WTC11 (cell line): ENCODE data around the gene SLC7A6. TPM values are rescaled to one million over a fixed set of nuclear protein-coding genes. Genes with fewer than 3 reads are reported as not detected.

ENCODE experiments used
- ATAC-seq: fragments of 200-7000 bp; cut with Tn5 transposase; 2 replicates; pipeline ENCODE4 v1.10.0; 2021; ENCODE audit warnings: mild to moderate bottlenecking, moderate library complexity
- CTCF ChIA-PET: fragments of 300-600 bp; sonication (Branson Sonifier 250); formaldehyde crosslinking; loops from one replicate; lab custom pipeline; 2021; ENCODE audit warnings: antibody characterized with exemption; lab: Charles Lee
- POLR2A ChIA-PET: fragments of 350-600 bp; sonication (Branson Sonifier 250); formaldehyde crosslinking; loops from one replicate; lab custom pipeline; 2021; ENCODE audit warnings: antibody characterized with exemption; lab: Charles Lee
- DNase-seq: peaks from one replicate; pipeline ENCODE4 v3.0.0; 2021; ENCODE audit warnings: low spot score
- H3K27ac Mint-ChIP-seq: 2 replicates; pipeline ENCODE4 v1.8.0; 2021; ENCODE audit warnings: mixed read lengths
- H3K27me3 Mint-ChIP-seq: 2 replicates; pipeline ENCODE4 v1.8.0; 2021; ENCODE audit warnings: low read depth, mild to moderate bottlenecking, moderate library complexity, mixed read lengths
- H3K36me3 Mint-ChIP-seq: 2 replicates; pipeline ENCODE4 v1.8.0; 2021; ENCODE audit warnings: mixed read lengths
- H3K4me1 Mint-ChIP-seq: 2 replicates; pipeline ENCODE4 v1.8.0; 2022; ENCODE audit warnings: mixed read lengths
- H3K4me3 Mint-ChIP-seq: 2 replicates; pipeline ENCODE4 v1.8.0; 2021; ENCODE audit warnings: mild to moderate bottlenecking, moderate library complexity, mixed read lengths
- H3K9me3 Mint-ChIP-seq: 2 replicates; pipeline ENCODE4 v1.8.0; 2021; ENCODE audit warnings: mixed read lengths
- ATF6 ChIP-seq: sonication (generic); formaldehyde crosslinking; IDR thresholded peaks from 2 replicates; pipeline ENCODE4 v1.8.1; 2023; ENCODE audit warnings: mild to moderate bottlenecking, missing genetic modification reagents
- ESRRA ChIP-seq: sonication (generic); formaldehyde crosslinking; IDR thresholded peaks from 2 replicates; pipeline ENCODE4 v1.8.1; 2022; ENCODE audit warnings: mild to moderate bottlenecking, missing genetic modification reagents, borderline replicate concordance
- MAX ChIP-seq: sonication (generic); formaldehyde crosslinking; IDR thresholded peaks from 2 replicates; pipeline ENCODE4 v1.8.0; 2022; ENCODE audit warnings: mild to moderate bottlenecking, missing genetic modification reagents
- MYBL2 ChIP-seq: sonication (generic); formaldehyde crosslinking; IDR thresholded peaks from 2 replicates; pipeline ENCODE4 v1.8.1; 2023; ENCODE audit warnings: mild to moderate bottlenecking, moderate library complexity, missing genetic modification reagents
- NFATC4 ChIP-seq: fragments of 250-450 bp; sonication (Bioruptor Pico); IDR thresholded peaks from 2 replicates; pipeline ENCODE4 v1.9.0; 2021; ENCODE audit warnings: mild to moderate bottlenecking
- NR3C1 ChIP-seq: sonication (generic); formaldehyde crosslinking; conservative IDR thresholded peaks from 2 replicates; pipeline ENCODE4 v1.8.1; 2023; ENCODE audit warnings: low read depth, mild to moderate bottlenecking, missing genetic modification reagents
- RELA ChIP-seq: sonication (generic); formaldehyde crosslinking; IDR thresholded peaks from 2 replicates; pipeline ENCODE4 v1.8.1; 2022; ENCODE audit warnings: missing genetic modification reagents, mild to moderate bottlenecking, borderline replicate concordance
- SP1 ChIP-seq: sonication (generic); formaldehyde crosslinking; conservative IDR thresholded peaks from 2 replicates; pipeline ENCODE4 v1.8.1; 2022; ENCODE audit warnings: missing genetic modification reagents
- USF2 ChIP-seq: sonication (generic); formaldehyde crosslinking; IDR thresholded peaks from 2 replicates; pipeline ENCODE4 v1.8.1; 2023; ENCODE audit warnings: mild to moderate bottlenecking, missing genetic modification reagents, moderate library complexity
- ZNF423 ChIP-seq: fragments of 250-450 bp; sonication (Bioruptor Pico); IDR thresholded peaks from 2 replicates; pipeline ENCODE4 v2.1.2; 2022; ENCODE audit warnings: mild to moderate bottlenecking, moderate library complexity
- total RNA-seq: library from RNA; stranded (reverse); gene quantifications from 3 replicates; pipeline ENCODE4 v1.2.3, GENCODE V29; 2021
- TF ChIP-seq, protein P1 (sequence below): sonication (generic); formaldehyde crosslinking; IDR thresholded peaks from 2 replicates; pipeline ENCODE4 v1.8.1; 2023; ENCODE audit warnings: mild to moderate bottlenecking, missing genetic modification reagents, moderate library complexity
- TF ChIP-seq, protein P2 (sequence below): fragments of 250-450 bp; sonication (Bioruptor Pico); IDR thresholded peaks from 2 replicates; pipeline ENCODE4 v2.1.2; 2022; ENCODE audit warnings: mild to moderate bottlenecking, moderate library complexity
- TF ChIP-seq, protein P3 (sequence below): sonication (generic); formaldehyde crosslinking; IDR thresholded peaks from 2 replicates; pipeline ENCODE4 v1.8.1; 2022; ENCODE audit warnings: missing genetic modification reagents, borderline replicate concordance

Gene SLC7A6
- total RNA-seq, 1 experiment from 2014 or later: 27.4 TPM

GRCh38 chr16:68286153-68287074 is 22.1 kb downstream of the SLC7A6 start:
- no peaks in the 10 kb centered on the region for H3K9me3 Mint-ChIP-seq
- POLR2A ChIA-PET: no interaction called here
- ATAC-seq: no peak

DNA sequence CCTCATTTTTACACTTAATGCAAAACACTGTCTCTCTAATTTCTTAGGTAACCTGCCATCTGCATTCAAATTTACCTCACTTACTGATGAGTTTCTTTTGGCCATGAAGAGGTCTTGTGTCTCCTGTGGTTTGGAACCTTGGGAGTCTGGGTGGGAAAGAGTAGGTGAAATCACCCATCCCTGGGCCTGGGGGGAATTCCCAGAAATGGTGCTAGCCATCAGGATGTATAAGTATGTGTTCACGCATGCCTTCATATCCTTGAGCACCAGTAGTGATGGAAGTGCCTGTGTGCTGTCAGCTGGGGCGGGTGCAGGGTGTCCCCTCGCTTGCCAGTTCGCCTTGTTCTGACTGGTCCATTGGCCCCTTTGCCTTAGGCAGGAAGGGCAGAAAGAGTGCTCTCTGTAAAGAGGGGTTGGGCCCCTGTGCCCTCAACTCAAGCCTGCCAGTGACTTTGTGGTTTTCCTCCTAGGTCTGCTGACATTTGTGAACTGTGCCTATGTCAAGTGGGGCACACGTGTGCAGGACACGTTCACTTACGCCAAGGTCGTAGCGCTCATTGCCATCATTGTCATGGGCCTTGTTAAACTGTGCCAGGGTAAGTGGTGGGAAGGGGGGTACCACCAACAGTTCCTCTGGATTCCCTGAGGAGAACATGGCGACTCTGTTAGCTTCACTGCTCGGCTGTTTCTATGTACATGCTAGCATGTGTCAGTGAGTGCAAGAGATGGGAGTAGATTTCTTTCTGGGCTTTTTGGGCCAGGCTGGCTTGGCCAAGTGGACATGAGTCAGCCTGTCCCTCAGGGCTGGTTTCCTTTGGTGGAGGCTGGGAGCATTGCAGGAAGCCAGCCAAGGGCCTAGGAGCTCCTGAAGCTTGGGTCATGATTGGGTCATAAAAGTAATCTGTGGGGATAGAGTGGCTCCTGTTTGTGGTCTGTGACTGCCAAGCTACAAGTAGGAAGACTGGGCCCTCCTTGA is 23.2 kb downstream of the SLC7A6 start:
- H3K9me3 Mint-ChIP-seq: no peaks in the 10 kb centered on the region
- no peak overlapping the region; the same call in 1 of the 2 replicates for H3K27ac Mint-ChIP-seq
- POLR2A ChIA-PET: no interaction called here
- TF ChIP-seq ATF6 (CRISPR knock-in tag) (no peak), SP1 (no peak), MYBL2 (CRISPR knock-in tag) (no peak)
- TF ChIP-seq, all 79 proteins: peak for 0
- no peak for ATAC-seq
- peaks cover 8% of the 10 kb centered on the region for H3K4me1 Mint-ChIP-seq
- CTCF ChIA-PET: interaction anchor here (4.2 kb wide), 1 partner anchor 24 kb away, joined by 24 read pairs; the partner anchor contains the start of gene SLC7A6
- DNase-seq: no peak
- no peaks in the 10 kb centered on the region for H3K27me3 Mint-ChIP-seq
- no peak overlapping the region for H3K4me3 Mint-ChIP-seq
- peaks cover 23% of the 10 kb centered on the region for H3K36me3 Mint-ChIP-seq

More at GRCh38 chr16:68286153-68287074, 22.1 kb downstream of the SLC7A6 start:
- DNase-seq: no peak
- TF ChIP-seq NFATC4: no peak
- TF ChIP-seq, protein P1, sequence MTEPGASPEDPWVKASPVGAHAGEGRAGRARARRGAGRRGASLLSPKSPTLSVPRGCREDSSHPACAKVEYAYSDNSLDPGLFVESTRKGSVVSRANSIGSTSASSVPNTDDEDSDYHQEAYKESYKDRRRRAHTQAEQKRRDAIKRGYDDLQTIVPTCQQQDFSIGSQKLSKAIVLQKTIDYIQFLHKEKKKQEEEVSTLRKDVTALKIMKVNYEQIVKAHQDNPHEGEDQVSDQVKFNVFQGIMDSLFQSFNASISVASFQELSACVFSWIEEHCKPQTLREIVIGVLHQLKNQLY: no peak
- TF ChIP-seq SP1: no peak
- no peak for TF ChIP-seq ESRRA (CRISPR knock-in tag)
- TF ChIP-seq, protein P2, sequence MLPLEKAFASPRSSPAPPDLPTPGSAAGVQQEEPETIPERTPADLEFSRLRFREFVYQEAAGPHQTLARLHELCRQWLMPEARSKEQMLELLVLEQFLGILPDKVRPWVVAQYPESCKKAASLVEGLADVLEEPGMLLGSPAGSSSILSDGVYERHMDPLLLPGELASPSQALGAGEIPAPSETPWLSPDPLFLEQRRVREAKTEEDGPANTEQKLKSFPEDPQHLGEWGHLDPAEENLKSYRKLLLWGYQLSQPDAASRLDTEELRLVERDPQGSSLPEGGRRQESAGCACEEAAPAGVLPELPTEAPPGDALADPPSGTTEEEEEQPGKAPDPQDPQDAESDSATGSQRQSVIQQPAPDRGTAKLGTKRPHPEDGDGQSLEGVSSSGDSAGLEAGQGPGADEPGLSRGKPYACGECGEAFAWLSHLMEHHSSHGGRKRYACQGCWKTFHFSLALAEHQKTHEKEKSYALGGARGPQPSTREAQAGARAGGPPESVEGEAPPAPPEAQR: no peak
- no peak for TF ChIP-seq MAX (CRISPR knock-in tag)
- no peak for TF ChIP-seq RELA (CRISPR knock-in tag)
- TF ChIP-seq, protein P3, sequence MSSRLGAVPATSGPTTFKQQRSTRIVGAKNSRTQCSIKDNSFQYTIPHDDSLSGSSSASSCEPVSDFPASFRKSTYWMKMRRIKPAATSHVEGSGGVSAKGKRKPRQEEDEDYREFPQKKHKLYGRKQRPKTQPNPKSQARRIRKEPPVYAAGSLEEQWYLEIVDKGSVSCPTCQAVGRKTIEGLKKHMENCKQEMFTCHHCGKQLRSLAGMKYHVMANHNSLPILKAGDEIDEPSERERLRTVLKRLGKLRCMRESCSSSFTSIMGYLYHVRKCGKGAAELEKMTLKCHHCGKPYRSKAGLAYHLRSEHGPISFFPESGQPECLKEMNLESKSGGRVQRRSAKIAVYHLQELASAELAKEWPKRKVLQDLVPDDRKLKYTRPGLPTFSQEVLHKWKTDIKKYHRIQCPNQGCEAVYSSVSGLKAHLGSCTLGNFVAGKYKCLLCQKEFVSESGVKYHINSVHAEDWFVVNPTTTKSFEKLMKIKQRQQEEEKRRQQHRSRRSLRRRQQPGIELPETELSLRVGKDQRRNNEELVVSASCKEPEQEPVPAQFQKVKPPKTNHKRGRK: no peak
- no peak for TF ChIP-seq NR3C1 (CRISPR knock-in tag)
- no peak for TF ChIP-seq ZNF423 (CRISPR knock-in tag)
- TF ChIP-seq USF2: no peak
- TF ChIP-seq, all 79 proteins: peak for 0
- Mint-ChIP-seq H3K4me1 (peaks cover 8% of the 10 kb centered on the region), H3K4me3 (no peak overlapping the region), H3K27ac (no peak overlapping the region), H3K27me3 (no peaks in the 10 kb centered on the region), H3K36me3 (peaks cover 20% of the 10 kb centered on the region)
- CTCF ChIA-PET: interaction anchor here (0.7 to 3.3 kb wide), 2 partner anchors 17 to 22 kb away, joined by 3 to 13 read pairs; partner anchors contain the start of gene SLC7A6
